Measurements from ENCODE around the gene GRB10.

GRB10 gene

DNA sequence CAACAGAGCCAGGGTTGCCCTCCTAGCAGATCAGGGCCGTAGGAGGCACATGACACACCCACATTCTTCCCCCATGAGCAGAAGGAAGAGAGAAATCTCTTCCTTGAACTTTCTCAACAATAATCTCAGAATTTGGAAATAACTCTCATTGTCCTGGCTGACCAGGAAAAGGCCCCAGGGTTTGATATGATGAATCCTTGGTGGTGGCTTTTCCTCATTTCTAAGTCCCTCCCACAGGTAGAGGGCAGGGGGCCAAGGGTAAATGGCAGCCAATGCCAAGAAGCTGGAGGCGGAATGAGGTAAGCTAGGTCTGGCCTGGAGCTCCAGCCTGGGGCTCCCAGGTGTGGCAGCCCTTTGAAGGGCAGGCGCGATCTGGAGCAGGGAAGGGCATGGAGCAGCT lies 67.8 kb downstream of the GRB10 start:
- DNase-seq (ENCODE audit: insufficient read length, low spot score) (no peak), FAIRE-seq (no peak)

DNA sequence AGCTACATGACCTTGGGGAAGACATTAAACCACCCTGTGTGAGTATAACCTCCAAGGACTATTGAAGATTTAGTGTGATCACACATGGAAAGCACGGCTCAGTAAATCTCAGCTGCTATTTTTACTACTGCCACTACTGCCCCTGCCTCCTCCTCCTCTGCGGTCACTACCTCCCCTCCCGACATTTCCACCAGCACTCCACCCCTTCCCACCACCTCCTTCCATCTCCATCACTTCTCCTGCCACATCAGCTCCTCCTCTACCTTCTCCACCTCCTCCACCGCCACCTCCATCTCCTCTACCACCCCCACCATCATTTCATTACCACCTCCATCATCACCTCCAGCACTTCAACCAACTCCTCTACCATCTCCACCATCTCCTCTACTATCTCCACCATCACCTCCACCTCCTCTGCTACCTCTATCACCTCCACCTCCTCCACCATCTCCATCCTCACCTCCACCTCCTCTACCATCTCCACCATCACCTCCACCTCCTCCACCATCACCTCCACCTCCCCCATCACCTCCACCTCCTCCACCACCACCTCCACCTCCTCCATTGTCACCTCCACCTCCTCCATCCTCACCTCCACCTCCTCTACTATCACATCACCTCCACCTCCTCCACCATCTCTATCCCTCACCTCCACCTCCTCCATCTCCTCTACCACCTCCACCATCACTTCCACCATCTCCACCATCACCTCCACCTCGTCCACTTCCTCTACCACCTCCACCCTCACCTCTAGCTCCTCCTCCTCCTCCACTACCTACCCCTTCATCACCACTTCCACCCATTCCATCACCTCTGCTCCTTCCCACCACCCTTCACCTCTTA lies 69.4 kb downstream of the GRB10 start:
- no peak for DNase-seq (ENCODE audit: insufficient read length, low spot score)
- FAIRE-seq, result no peak
- TF ChIP-seq, protein P1, sequence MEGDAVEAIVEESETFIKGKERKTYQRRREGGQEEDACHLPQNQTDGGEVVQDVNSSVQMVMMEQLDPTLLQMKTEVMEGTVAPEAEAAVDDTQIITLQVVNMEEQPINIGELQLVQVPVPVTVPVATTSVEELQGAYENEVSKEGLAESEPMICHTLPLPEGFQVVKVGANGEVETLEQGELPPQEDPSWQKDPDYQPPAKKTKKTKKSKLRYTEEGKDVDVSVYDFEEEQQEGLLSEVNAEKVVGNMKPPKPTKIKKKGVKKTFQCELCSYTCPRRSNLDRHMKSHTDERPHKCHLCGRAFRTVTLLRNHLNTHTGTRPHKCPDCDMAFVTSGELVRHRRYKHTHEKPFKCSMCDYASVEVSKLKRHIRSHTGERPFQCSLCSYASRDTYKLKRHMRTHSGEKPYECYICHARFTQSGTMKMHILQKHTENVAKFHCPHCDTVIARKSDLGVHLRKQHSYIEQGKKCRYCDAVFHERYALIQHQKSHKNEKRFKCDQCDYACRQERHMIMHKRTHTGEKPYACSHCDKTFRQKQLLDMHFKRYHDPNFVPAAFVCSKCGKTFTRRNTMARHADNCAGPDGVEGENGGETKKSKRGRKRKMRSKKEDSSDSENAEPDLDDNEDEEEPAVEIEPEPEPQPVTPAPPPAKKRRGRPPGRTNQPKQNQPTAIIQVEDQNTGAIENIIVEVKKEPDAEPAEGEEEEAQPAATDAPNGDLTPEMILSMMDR (IDR thresholded peaks at IDR 0.05; ENCODE audit: insufficient read depth, missing control alignments), result no peak

More for the DNA sequence above, 67.8 kb downstream of the GRB10 start:
- TF ChIP-seq, protein P1 (IDR thresholded peaks at IDR 0.05; ENCODE audit: insufficient read depth, missing control alignments), result no peak

DNA sequence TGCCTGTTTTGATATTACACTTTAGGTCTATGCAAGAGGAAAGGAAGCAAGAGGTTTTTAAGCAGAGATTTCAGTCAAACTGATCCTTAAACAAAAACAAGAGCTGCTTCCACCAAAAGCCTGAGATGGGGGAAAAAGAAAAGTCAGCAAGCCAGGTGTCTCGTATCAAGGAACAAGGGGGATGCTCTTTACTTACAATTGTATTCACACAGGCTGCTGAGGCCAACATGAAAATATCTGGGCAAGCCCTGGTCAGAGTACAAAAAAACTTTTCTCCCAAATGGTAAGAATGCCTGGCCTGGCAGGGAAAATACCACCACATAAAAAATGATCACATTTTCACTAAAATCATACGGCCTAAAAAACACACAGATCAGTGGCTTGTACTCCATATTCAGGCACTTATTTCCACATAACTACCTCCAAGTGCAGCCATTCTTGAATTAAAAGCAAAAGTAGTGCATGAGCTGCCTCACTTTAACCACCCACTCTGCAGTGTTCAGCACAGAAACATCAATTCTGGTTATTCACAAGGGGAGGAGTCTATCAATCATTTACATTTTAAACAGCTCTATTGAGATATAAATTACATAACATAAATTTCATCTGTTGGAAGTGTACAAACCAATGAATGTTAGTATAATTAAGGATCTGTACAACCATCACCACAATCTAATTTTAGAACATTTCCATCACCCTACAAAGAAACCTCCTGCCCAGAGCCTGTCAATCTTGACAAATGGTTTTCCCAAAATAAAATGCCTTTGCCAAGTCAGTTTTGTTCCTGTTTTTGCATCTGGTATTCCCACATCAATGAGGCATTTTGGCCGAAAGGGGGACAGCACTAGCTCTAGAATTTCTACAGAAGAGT lies 70.2 kb downstream of the GRB10 start:
- TF ChIP-seq, protein P1 (IDR thresholded peaks at IDR 0.05; ENCODE audit: insufficient read depth, missing control alignments), result no peak
- FAIRE-seq, result no peak
- DNase-seq (ENCODE audit: insufficient read length, low spot score), result no peak

DNA sequence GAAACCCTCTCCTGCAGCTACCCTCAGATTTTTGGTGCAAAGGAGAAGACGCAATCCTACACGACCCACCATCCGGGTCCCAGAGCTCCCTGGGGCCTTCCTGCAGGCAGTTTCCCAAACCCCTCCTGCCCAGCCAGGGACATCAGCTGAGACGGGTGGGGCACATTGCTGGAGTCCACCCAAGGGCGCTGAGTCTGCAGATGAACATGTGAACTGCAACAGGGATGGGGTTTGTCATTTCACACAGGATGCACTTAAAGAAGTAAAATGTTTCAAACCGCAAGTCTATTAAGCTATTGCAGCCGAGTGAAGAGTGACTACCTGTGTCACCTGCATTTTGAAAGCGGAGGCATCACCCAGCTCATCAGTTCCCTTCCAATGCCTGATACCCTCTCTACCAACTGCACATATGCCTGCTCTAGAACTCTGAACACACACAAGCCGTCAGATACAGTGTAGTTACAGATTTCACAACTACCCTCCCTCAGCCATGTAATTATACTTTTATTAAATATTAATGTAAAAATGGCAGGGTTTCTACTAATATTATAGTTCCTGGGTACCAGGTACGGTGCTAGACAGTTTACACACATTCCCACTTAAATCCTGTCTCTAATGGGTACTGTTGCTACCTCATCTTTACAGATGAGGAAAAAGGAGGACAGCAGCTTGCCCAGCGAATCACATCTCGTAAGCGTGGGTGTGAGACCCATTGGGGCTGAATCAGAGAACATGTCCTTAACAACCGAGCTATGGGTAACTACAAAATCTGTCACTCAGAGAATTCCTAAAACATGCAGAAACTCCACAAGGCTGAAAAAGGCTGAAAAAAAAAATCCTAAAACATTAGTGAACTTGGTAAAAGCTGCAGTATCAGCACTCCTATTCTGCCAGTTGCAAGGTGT lies 71.2 kb downstream of the GRB10 start:
- DNase-seq (ENCODE audit: insufficient read length, low spot score) (no peak), FAIRE-seq (no peak)
- TF ChIP-seq, protein P1 (IDR thresholded peaks at IDR 0.05; ENCODE audit: insufficient read depth, missing control alignments), result no peak

DNA sequence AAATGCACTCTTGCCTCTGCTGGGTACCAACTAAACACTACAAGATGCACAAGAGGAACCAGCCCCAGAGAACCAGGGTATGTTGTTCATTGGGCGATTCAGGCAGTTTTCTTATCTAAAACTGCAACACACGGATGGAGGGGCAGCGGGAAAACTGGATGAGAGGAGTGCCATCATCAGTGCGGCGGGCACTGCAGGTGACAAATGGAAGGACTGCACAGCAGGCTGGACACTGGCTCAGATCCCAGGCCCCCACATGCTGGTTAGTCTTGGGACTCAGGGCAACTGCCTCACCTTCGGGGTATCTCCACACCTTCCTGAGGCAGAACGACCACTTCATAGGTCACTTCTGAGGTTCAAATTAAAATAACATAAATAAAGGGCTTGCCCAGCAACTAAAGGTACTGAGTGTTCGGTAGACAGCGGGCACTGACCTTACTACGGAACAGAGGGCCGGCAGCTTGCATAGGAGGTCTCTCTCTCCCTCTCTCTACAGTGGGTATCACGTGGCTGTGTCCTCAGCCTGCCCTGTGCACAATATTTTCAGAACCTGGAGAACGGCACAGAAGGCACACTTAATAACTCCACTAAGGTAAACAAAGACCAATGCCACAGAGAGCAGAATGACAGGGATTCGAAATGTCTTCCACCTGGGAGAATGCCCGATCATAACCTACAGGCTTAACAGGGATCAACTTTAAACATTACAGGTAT lies 72.1 kb downstream of the GRB10 start:
- no peak for DNase-seq (ENCODE audit: insufficient read length, low spot score)

DNA sequence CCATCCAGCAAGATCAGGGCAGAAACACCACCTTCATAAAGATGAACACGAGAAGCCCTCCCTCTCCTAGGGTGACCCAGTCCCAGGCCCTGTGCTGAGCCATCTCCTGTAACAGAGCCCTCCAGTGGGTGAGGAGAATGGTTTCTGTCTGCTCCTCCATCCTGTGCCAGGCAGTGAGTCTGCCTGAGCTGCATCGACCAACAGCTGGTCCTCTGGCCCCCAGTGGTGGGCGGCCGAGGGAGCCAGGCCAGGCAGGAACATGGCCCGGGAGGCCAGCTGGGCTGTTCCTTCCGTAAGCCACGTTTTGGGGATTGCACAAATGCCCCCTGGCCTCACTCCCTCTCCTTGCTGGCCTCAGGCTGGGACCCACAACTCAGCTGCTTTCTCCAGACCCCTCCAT lies 73.5 kb downstream of the GRB10 start:
- TF ChIP-seq, protein P1 (IDR thresholded peaks at IDR 0.05; ENCODE audit: insufficient read depth, missing control alignments), result no peak
- FAIRE-seq (no peak), DNase-seq (ENCODE audit: insufficient read length, low spot score) (no peak)

More for the DNA sequence above, 72.1 kb downstream of the GRB10 start:
- no peak for FAIRE-seq
- TF ChIP-seq, protein P1 (IDR thresholded peaks at IDR 0.05; ENCODE audit: insufficient read depth, missing control alignments), result no peak

Data from D721Med (cell line).